GM13977 (cell line): ENCODE measurements around the gene RNF157.

ENCODE experiments used
- DNase-seq: peaks from one replicate; pipeline ENCODE4 v3.0.0; 2012; ENCODE audit warnings: low spot score
- in situ Hi-C: fragments of 300-500 bp; cut with MboI; formaldehyde crosslinking; loops from one replicate; pipeline ENCODE4 v1.12.0; 2022; ENCODE audit warnings: low sequenced_read_pairs, low pct_unique_long_range_greater_than_20kb, mixed read lengths, inconsistent platforms; ENCODE audit not compliant: unreplicated experiment
- TF ChIP-seq, protein P1 (sequence below): IDR thresholded peaks from 2 replicates; pipeline ENCODE4 v1.5.1; 2012; ENCODE audit warnings: mild to moderate bottlenecking, control low read depth; ENCODE audit not compliant: insufficient read depth; ENCODE audit errors: extremely low read depth, missing control alignments

RNF157 gene

DNA sequence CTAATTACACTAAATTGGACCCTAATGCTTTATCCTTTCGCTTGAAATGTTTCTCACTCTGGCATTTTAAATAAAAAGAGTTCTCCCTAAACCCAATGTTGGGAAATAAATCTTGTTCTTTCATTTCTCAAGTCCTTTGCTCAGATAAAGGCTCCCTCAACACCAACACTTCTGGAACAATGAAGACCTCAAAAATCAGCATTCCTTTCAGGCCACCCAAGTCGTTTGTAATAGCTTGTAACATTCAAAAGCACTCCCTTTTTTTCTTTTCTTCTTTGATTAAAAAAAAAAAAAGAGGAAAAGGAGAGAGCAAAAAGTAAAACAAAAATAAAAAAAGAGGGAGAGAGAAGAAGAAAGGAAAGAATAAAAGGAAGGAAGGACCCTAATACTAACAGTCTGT, 76.0 kb downstream of the RNF157 start:
- in situ Hi-C loops: no loop called here
- no peak for DNase-seq
- TF ChIP-seq, protein P1, sequence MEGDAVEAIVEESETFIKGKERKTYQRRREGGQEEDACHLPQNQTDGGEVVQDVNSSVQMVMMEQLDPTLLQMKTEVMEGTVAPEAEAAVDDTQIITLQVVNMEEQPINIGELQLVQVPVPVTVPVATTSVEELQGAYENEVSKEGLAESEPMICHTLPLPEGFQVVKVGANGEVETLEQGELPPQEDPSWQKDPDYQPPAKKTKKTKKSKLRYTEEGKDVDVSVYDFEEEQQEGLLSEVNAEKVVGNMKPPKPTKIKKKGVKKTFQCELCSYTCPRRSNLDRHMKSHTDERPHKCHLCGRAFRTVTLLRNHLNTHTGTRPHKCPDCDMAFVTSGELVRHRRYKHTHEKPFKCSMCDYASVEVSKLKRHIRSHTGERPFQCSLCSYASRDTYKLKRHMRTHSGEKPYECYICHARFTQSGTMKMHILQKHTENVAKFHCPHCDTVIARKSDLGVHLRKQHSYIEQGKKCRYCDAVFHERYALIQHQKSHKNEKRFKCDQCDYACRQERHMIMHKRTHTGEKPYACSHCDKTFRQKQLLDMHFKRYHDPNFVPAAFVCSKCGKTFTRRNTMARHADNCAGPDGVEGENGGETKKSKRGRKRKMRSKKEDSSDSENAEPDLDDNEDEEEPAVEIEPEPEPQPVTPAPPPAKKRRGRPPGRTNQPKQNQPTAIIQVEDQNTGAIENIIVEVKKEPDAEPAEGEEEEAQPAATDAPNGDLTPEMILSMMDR: no peak

DNA sequence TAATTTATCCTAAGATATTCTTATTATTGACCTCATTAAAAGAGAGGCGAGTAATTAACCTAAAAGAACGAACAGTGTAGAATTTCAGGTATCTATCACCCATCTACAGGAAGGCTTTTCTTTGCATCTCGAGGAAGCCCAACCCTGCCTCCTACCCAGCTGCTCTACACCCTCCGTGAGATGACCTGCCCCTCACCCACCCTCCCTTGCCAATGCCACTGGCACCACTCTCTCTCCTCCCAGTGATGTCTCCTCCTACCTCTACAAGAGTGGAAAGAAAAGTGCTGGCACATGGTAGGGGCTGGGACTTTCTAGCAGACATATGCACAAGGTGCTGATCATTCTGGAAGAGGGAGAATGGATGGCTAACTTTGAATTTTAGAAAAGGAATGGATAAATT, 76.4 kb downstream of the RNF157 start:
- in situ Hi-C loops: no loop called here
- DNase-seq: no peak
- TF ChIP-seq, protein P1: no peak

DNA sequence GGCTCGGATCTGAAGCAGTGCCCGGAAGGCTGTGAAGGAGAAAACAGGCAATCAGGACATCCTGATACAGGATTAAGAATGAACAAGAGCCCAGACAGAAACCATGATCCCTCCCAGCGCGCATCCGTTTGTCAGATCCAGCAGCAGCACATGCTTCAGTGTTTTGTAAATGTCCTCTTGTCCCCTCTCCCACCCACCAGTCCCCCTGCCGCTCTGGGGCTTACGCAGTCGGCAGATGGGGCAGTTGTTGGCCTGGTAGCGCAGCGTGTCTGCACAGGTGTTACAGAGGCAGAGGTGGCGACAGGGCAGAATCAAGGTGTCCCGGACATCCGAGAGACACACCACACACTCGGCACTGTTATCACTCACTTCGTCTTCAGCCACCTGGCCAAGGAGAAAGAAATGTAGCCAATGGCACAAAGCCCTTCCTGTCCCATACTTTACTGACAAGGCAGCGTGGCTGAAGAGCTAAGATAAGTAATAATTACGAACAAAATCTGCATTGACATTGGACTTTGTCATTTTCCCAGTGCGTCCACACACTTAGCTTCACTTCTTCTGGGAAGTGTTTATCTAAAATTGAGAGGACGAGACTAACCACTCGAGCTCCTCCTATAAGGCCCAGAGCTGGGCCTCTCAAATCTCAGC, 78.5 kb downstream of the RNF157 start:
- in situ Hi-C loops: no loop called here
- TF ChIP-seq, protein P1: no peak
- DNase-seq: no peak

DNA sequence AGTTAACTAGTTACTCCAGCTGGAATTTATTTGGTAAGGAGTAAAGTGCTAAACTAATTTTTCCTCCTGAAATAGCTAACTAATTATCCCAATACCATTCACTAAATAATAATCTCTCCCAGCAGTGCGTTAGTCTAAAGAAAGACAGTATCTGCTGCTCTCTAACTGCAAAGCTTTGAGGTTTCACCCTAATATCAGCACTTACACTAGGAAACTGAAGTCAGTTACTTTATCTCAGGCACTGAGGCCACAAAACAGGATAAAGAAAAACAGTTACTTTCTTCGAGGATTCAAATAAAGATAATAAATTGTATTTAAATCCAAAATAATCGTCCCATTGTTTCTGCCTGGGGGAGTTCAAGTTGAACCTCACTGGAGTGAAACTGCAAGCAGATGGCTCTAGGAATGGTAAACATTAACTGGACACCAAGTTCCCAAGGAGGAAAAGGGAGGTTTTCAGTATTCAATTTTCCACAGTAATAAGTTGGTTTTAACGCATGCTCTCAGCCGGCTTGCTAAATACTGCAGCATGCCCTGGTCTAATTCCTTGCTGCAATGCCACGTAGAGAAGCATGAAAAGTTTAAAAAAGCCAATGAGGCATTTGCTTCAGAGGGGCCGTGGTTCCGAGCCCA, 79.3 kb downstream of the RNF157 start:
- no peak for DNase-seq
- in situ Hi-C loops: no loop called here
- TF ChIP-seq, protein P1: no peak

DNA sequence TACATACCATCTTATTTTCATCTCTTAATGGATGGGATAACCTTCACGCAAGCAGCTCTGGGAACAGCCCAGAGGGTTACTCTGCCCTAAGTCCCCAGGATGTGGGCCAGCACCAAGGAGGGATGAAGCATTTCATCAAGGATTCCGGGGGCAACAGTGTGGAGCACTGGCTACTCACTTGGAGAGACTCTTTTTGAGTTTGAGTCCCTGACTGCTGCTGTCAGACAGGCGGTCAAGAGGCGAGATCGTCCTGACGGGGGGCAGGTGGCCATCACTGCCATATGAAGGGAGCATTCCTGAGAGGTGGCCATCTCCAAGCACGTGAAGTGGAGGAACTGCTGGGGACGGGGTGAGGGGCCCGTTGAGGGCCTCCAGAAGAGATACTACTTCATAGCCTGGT, 81.1 kb downstream of the RNF157 start:
- DNase-seq: no peak
- in situ Hi-C loops: no loop called here
- TF ChIP-seq, protein P1: no peak

DNA sequence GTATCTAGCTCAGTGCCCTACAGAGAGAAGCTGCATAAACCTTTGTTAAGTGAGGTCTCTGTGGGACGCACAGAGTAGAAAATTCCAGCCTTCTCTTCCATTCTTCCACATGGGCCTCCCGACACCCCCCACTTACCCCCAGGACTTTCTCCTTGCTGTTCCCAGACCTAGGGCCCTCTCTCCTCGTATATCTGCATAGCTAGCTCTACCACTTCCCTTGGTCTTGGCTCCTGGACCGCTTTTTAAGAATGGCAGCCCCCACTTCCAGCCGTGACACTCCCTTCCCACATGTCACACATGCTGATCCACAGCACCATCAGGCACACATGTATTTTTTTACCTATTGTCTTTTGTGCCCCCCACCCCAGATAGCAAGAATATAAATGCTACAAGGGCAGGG, 82.5 kb downstream of the RNF157 start:
- in situ Hi-C loops: no loop called here
- no peak for DNase-seq
- TF ChIP-seq, protein P1: no peak
